Ramos (cell line): ENCODE data around the gene RNU6-9.

Source experiments
- in situ Hi-C: fragments of 300-500 bp; cut with MboI; formaldehyde crosslinking; loops from one replicate; pipeline ENCODE4 v1.14.3; 2022; ENCODE audit warnings: low sequenced_read_pairs; ENCODE audit not compliant: unreplicated experiment

The RNU6-9 gene

GRCh38 chr19:858868-859843, 34.1 kb upstream of the RNU6-9 start, which contains the start of gene CFD:
TSS of gene CFD (plus strand) at chr19:859664. CDS start at chr19:859690, 26 bp downstream.
- in situ Hi-C loops = loop anchor here (5.0 to 10.0 kb wide), 2 partner anchors 63 to 126 kb away; partner anchors contain the start of gene WDR18

GRCh38 chr19:861141-861755, 32.0 kb upstream of the RNU6-9 start:
- in situ Hi-C loops = no loop called here

GRCh38 chr19:861756-862580, 31.3 kb upstream of the RNU6-9 start:
- in situ Hi-C loops = no loop called here

- in situ Hi-C loops = no loop called here
These were observed 30.5 kb upstream of the RNU6-9 start for GRCh38 chr19:862581-863314.

GRCh38 chr19:863315-863620, 30.0 kb upstream of the RNU6-9 start:
- in situ Hi-C loops = no loop called here

GRCh38 chr19:866769-867300, 26.4 kb upstream of the RNU6-9 start:
- in situ Hi-C loops = no loop called here

GRCh38 chr19:867301-867793, 25.9 kb upstream of the RNU6-9 start:
- in situ Hi-C loops = no loop called here

GRCh38 chr19:867855-868457, 25.3 kb upstream of the RNU6-9 start:
- in situ Hi-C loops = no loop called here

- in situ Hi-C loops = no loop called here
These were observed 24.6 kb upstream of the RNU6-9 start for GRCh38 chr19:868458-869244.

- in situ Hi-C loops = no loop called here
These were observed 23.8 kb upstream of the RNU6-9 start for GRCh38 chr19:869245-870177.

- in situ Hi-C loops = no loop called here
These were observed 23.0 kb upstream of the RNU6-9 start for GRCh38 chr19:870314-870713.

GRCh38 chr19:870963-871401, 22.3 kb upstream of the RNU6-9 start:
- in situ Hi-C loops = no loop called here

- in situ Hi-C loops = no loop called here
These were observed 21.6 kb upstream of the RNU6-9 start for GRCh38 chr19:871446-872265.

- in situ Hi-C loops = no loop called here
These were observed 20.9 kb upstream of the RNU6-9 start for GRCh38 chr19:872266-872951.

- in situ Hi-C loops = no loop called here
These were observed 20.2 kb upstream of the RNU6-9 start for GRCh38 chr19:873084-873483.

- in situ Hi-C loops = no loop called here
These were observed 19.7 kb upstream of the RNU6-9 start for GRCh38 chr19:873561-874041.
